ENCODE data around the gene VSTM4. TPM values are rescaled to one million over a fixed set of nuclear protein-coding genes. Genes with fewer than 3 reads are reported as not detected.

The VSTM4 gene

DNA sequence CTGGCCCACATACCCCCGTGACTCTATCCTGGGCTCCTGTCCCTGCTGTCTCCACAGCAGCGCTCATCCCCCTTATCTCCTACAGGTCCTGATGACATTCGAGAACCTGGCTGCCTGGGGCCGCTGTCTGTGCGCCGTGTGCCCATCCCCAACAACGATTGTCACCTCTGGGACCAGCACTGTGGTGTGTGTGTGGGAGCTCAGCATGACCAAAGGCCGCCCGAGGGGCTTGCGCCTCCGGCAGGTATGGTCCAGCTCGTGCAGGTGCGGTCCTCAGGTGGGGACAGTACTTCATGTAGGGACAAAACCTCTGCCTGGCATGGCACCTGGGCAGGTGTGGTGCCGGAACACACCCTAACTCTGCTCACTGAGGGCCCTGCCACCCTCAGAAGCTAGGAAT lies 145.3 kb downstream of the VSTM4 start:
- H3K27me3 ChIP-seq (ENCODE audit: insufficient read depth, poor library complexity, severe bottlenecking), result no peaks in the 10 kb centered on the region
- no peak for DNase-seq (ENCODE audit: low read depth in 1 of 2, low spot score in 1 of 2)
- no peak overlapping the region for H3K27ac ChIP-seq (replicated peaks)
- no peak for TF ChIP-seq POLR2AphosphoS5 (IDR thresholded peaks at IDR 0.05; ENCODE audit: low read depth)
- TF ChIP-seq GABPA (IDR thresholded peaks at IDR 0.05; ENCODE audit: low read depth), result no peak
- TF ChIP-seq SPI1 (IDR thresholded peaks at IDR 0.05; ENCODE audit: borderline replicate concordance, low read depth), result no peak
- TF ChIP-seq CTCF (IDR thresholded peaks at IDR 0.05; ENCODE audit: insufficient read depth, low read length), result no peak
- TF ChIP-seq, protein P1, sequence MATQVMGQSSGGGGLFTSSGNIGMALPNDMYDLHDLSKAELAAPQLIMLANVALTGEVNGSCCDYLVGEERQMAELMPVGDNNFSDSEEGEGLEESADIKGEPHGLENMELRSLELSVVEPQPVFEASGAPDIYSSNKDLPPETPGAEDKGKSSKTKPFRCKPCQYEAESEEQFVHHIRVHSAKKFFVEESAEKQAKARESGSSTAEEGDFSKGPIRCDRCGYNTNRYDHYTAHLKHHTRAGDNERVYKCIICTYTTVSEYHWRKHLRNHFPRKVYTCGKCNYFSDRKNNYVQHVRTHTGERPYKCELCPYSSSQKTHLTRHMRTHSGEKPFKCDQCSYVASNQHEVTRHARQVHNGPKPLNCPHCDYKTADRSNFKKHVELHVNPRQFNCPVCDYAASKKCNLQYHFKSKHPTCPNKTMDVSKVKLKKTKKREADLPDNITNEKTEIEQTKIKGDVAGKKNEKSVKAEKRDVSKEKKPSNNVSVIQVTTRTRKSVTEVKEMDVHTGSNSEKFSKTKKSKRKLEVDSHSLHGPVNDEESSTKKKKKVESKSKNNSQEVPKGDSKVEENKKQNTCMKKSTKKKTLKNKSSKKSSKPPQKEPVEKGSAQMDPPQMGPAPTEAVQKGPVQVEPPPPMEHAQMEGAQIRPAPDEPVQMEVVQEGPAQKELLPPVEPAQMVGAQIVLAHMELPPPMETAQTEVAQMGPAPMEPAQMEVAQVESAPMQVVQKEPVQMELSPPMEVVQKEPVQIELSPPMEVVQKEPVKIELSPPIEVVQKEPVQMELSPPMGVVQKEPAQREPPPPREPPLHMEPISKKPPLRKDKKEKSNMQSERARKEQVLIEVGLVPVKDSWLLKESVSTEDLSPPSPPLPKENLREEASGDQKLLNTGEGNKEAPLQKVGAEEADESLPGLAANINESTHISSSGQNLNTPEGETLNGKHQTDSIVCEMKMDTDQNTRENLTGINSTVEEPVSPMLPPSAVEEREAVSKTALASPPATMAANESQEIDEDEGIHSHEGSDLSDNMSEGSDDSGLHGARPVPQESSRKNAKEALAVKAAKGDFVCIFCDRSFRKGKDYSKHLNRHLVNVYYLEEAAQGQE (IDR thresholded peaks at IDR 0.05; ENCODE audit: insufficient replicate concordance, low read depth), result no peak
- no peak overlapping the region for H3K4me3 ChIP-seq (replicated peaks; ENCODE audit: insufficient read depth, low read length)

GRCh38 chr10:48968036-48968435 lies 147.3 kb downstream of the VSTM4 start:
- H3K27ac ChIP-seq (replicated peaks), result no peak overlapping the region
- TF ChIP-seq GABPA (IDR thresholded peaks at IDR 0.05; ENCODE audit: low read depth), result no peak
- no peak for TF ChIP-seq CTCF (IDR thresholded peaks at IDR 0.05; ENCODE audit: insufficient read depth, low read length)
- TF ChIP-seq SPI1 (IDR thresholded peaks at IDR 0.05; ENCODE audit: borderline replicate concordance, low read depth), result no peak
- TF ChIP-seq, protein P1 (IDR thresholded peaks at IDR 0.05; ENCODE audit: insufficient replicate concordance, low read depth), result no peak
- TF ChIP-seq POLR2AphosphoS5 (IDR thresholded peaks at IDR 0.05; ENCODE audit: low read depth), result no peak
- DNase-seq (ENCODE audit: low read depth in 1 of 2, low spot score in 1 of 2), result no peak
- H3K27me3 ChIP-seq (ENCODE audit: insufficient read depth, poor library complexity, severe bottlenecking), result no peaks in the 10 kb centered on the region
- no peak overlapping the region for H3K4me3 ChIP-seq (replicated peaks; ENCODE audit: insufficient read depth, low read length)

- TF ChIP-seq POLR2AphosphoS5 (IDR thresholded peaks at IDR 0.05; ENCODE audit: low read depth) (no peak), CTCF (IDR thresholded peaks at IDR 0.05; ENCODE audit: insufficient read depth, low read length) (no peak), SPI1 (IDR thresholded peaks at IDR 0.05; ENCODE audit: borderline replicate concordance, low read depth) (no peak), GABPA (IDR thresholded peaks at IDR 0.05; ENCODE audit: low read depth) (no peak)
- TF ChIP-seq, protein P1 (IDR thresholded peaks at IDR 0.05; ENCODE audit: insufficient replicate concordance, low read depth), result no peak
- no peaks in the 10 kb centered on the region for H3K27me3 ChIP-seq (ENCODE audit: insufficient read depth, poor library complexity, severe bottlenecking)
- H3K4me3 ChIP-seq (replicated peaks; ENCODE audit: insufficient read depth, low read length), result no peak overlapping the region
- no peak for DNase-seq (ENCODE audit: low read depth in 1 of 2, low spot score in 1 of 2)
- no peak overlapping the region for H3K27ac ChIP-seq (replicated peaks)
These were observed 149.9 kb downstream of the VSTM4 start for GRCh38 chr10:48965460-48965859.

Small RNA genes within 50 kb of the gene (microRNA-seq; reads per million reads assigned to microRNA genes)
- not detected for gene MIR4294

Measured in HL-60 (cell line).